Lung (tissue), 12 donors: ENCODE measurements around the gene SNX25. TPM values are rescaled to one million over a fixed set of nuclear protein-coding genes. Genes with fewer than 3 reads are reported as not detected.

Experiments
- ATAC-seq: fragments of 200-7000 bp; cut with Tn5 transposase; one replicate; pipeline ENCODE4 v1.9.1; 2020; ENCODE audit warnings: moderate number of reproducible peaks; ENCODE audit not compliant: insufficient read depth, low FRiP score
- DNase-seq, 3 donors: peaks; one replicate each; pipeline ENCODE4 v3.0.0-alpha.2; 2013 to 2017
- H3K27ac ChIP-seq, 2 donors: one replicate each; pipeline ENCODE4 v1.5.1; 2013; ENCODE audit warnings: mild to moderate bottlenecking in 2 of 2, moderate library complexity in 2 of 2, control low read depth in 1 of 2, inconsistent platforms in 1 of 2, low read depth in 1 of 2, low read length in 1 of 2
- H3K27me3 ChIP-seq, 3 donors: one replicate each; pipeline ENCODE4 v1.5.1; 2013; ENCODE audit warnings: low read length in 2 of 3; ENCODE audit not compliant: control insufficient read depth in 3 of 3, insufficient read depth in 3 of 3
- H3K36me3 ChIP-seq, 4 donors: one replicate each; pipeline ENCODE4 v1.5.1; 2013; ENCODE audit warnings: low read length in 4 of 4, mild to moderate bottlenecking in 1 of 4, moderate library complexity in 1 of 4; ENCODE audit not compliant: control insufficient read depth in 4 of 4, insufficient read depth in 4 of 4
- H3K4me1 ChIP-seq, 5 donors: one replicate each; pipeline ENCODE4 v1.5.1; 2013; ENCODE audit warnings: low read length in 5 of 5, mild to moderate bottlenecking in 2 of 5, moderate library complexity in 1 of 5; ENCODE audit not compliant: control insufficient read depth in 5 of 5, insufficient read depth in 5 of 5
- H3K4me3 ChIP-seq: one replicate; pipeline ENCODE4 v1.5.1; 2013; ENCODE audit warnings: mild to moderate bottlenecking, control low read depth, moderate library complexity
- H3K9ac ChIP-seq, 2 donors: one replicate each; pipeline ENCODE4 v1.5.1; 2013; ENCODE audit warnings: low read length in 2 of 2, control low read depth in 1 of 2; ENCODE audit not compliant: insufficient read depth in 1 of 2
- H3K9me3 ChIP-seq, 4 donors: one replicate each; pipeline ENCODE4 v1.5.1; 2013; ENCODE audit warnings: low read length in 3 of 4, mild to moderate bottlenecking in 1 of 4, moderate library complexity in 1 of 4; ENCODE audit not compliant: control insufficient read depth in 4 of 4, insufficient read depth in 3 of 4
- CTCF ChIP-seq: IDR thresholded peaks from 2 replicates; pipeline ENCODE4 v1.5.1; 2012; ENCODE audit warnings: mild to moderate bottlenecking; ENCODE audit errors: control extremely low read depth, extremely low read depth
- WGBS, 2 donors: extraction: QIAGEN DNeasy Blood & Tissue Kit; methylation state at CpG; one replicate each; pipeline ENCODE4 v1.1.7; 2013; 5-methylcytosine and 5-hydroxymethylcytosine counted together
- polyA plus RNA-seq, 2 donors: library from polyadenylated mRNA; stranded (reverse); fragments of 200-250 nt; gene quantifications; one replicate each; pipeline ENCODE4 v1.2.1, GENCODE V29; 2013
- total RNA-seq, 2 donors: library from RNA; depleted of rRNA in 1 of 2; stranded (reverse); fragments of >200 nt in 1 of 2; gene quantifications; one replicate each; pipeline ENCODE4 v1.2.1, GENCODE V29; 2014 to 2021
- donor health status: control.
- donor health status: control.
- donor health status: Bipolar disorder and iron deficiency.
- donor health status: healthy.
- donor health status: DM: yes; HTN: yes; CAD: no.

The SNX25 gene
- total and polyA plus RNA-seq, 4 donors, result 16.8 to 95.4 (median 49.3) TPM

GRCh38 chr4:185382754-185383153 is 173.4 kb downstream of the SNX25 start:
- no peak for ATAC-seq
- no peaks in the 10 kb centered on the region for H3K27me3 ChIP-seq

GRCh38 chr4:185383451-185383850 is 174.1 kb downstream of the SNX25 start:
- ATAC-seq (peak; percentile 13), DNase-seq (no peak)
- peaks cover 0 to 8% (median 0%) of the 10 kb centered on the region in 5 donors for H3K4me1 ChIP-seq
- H3K4me3 ChIP-seq, result no peak overlapping the region
- WGBS, 2 donors, result 80 to 82% methylated on average over 4 of the region's 4 CpGs
- no peaks in the 10 kb centered on the region for H3K36me3 ChIP-seq
- no peaks in the 10 kb centered on the region for H3K27me3 ChIP-seq
- H3K27ac ChIP-seq, result peak overlapping the region in 1 of 2 donors; percentile 64
- no peak for TF ChIP-seq CTCF
- peaks cover 0 to 3% (median under 1%) of the 10 kb centered on the region in 4 donors for H3K9me3 ChIP-seq
- H3K9ac ChIP-seq, result no peak overlapping the region

More at GRCh38 chr4:185382754-185383153, 173.4 kb downstream of the SNX25 start:
- no peak overlapping the region for H3K27ac ChIP-seq
- peaks cover 0 to 3% (median under 1%) of the 10 kb centered on the region in 4 donors for H3K9me3 ChIP-seq
- H3K4me3 ChIP-seq, result no peak overlapping the region
- no peak for TF ChIP-seq CTCF
- DNase-seq, result no peak
- no peaks in the 10 kb centered on the region for H3K36me3 ChIP-seq
- peaks cover 0 to 8% (median 0%) of the 10 kb centered on the region in 5 donors for H3K4me1 ChIP-seq
- no peak overlapping the region for H3K9ac ChIP-seq

- Histone ChIP-seq H3K27ac (peak overlapping the region in 1 of 2 donors; percentile 64), H3K36me3 (no peaks in the 10 kb centered on the region), H3K4me1 (peaks cover 0 to 8% (median 0%) of the 10 kb centered on the region in 5 donors), H3K4me3 (no peak overlapping the region), H3K27me3 (no peaks in the 10 kb centered on the region), H3K9me3 (peaks cover 0 to 3% (median under 1%) of the 10 kb centered on the region in 4 donors), H3K9ac (no peak overlapping the region)
- WGBS, 2 donors, result 92 to 98% methylated on average over 2 of the region's 2 CpGs
- no peak for TF ChIP-seq CTCF
- no peak for ATAC-seq
- no peak for DNase-seq
Observed at GRCh38 chr4:185384061-185384460, 174.7 kb downstream of the SNX25 start.

- H3K27me3 ChIP-seq, result no peaks in the 10 kb centered on the region
- 7 to 25% methylated on average over 10 of the region's 10 CpGs for WGBS, 2 donors
- no peak for TF ChIP-seq CTCF
- H3K36me3 ChIP-seq, result no peaks in the 10 kb centered on the region
- no peak overlapping the region for H3K4me3 ChIP-seq
- ATAC-seq (no peak), DNase-seq (peak; percentile 31 to 68 (median 53))
- peak overlapping the region in 1 of 2 donors; percentile 59 for H3K9ac ChIP-seq
- peak overlapping the region in 1 of 2 donors; percentile 39 for H3K27ac ChIP-seq
- peaks cover 0 to 3% (median under 1%) of the 10 kb centered on the region in 4 donors for H3K9me3 ChIP-seq
- H3K4me1 ChIP-seq, result peaks cover 0 to 8% (median 0%) of the 10 kb centered on the region in 5 donors
Observed at GRCh38 chr4:185384930-185385331, 175.5 kb downstream of the SNX25 start.
